Inferior parietal cortex (tissue), 1 donor: ENCODE results near the gene PTGFRN.
A peak's percentile ranks its signal among the peaks of the same experiment; 100 is the strongest.

ENCODE experiments used
- DNase-seq: peaks from one replicate; pipeline ENCODE4 v3.0.0-alpha.2; 2016; ENCODE audit errors: extremely low spot score

Gene PTGFRN

DNA sequence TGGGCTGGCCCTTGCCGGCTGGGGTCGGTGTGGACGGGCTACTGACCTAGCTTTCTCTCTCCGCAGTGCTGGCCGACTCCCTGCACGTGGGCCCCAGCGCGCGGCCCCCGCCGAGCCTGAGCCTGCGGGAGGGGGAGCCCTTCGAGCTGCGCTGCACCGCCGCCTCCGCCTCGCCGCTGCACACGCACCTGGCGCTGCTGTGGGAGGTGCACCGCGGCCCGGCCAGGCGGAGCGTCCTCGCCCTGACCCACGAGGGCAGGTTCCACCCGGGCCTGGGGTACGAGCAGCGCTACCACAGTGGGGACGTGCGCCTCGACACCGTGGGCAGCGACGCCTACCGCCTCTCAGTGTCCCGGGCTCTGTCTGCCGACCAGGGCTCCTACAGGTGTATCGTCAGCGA lies 34.9 kb downstream of the PTGFRN start:
- no peak for DNase-seq

DNA sequence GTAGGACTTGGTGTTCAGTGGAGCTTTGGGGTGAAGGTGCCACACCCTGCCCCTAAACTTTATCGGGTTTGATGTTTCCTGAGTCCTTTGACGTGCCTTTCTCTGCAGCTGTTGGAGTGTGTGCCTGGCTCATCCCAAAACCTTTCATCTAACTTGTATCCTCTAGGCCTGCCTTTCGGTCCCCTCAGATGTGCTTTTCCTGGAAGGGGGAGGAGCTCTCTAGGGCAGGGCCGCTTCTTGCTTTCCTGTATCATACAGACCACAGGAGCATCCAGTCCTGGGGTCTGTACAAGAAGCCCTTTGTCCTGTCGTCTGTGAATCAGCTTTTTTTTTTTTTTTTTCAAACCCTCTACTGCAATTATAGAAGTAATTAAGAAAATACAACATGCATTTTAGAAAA lies 35.7 kb downstream of the PTGFRN start:
- DNase-seq: no peak

DNA sequence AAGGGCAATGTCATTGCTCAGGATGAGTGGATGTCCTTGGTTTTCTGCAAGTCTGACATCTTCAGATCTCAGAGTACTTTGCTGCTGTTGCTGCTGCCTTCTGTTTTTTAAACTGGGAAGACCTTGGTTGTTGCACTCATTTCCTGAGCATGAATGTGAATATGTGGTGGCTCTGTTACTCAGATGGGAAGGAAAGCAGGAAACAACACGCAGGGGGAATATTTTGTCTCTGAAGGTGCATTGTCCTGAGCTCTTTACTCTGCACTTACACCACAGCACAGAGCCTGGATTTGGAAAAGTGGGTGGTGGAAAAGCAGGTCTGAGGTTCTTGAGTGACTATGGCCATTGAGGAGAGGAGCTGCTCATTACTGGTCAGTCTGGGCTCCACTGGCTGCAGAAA lies 36.3 kb downstream of the PTGFRN start:
- DNase-seq: no peak

DNA sequence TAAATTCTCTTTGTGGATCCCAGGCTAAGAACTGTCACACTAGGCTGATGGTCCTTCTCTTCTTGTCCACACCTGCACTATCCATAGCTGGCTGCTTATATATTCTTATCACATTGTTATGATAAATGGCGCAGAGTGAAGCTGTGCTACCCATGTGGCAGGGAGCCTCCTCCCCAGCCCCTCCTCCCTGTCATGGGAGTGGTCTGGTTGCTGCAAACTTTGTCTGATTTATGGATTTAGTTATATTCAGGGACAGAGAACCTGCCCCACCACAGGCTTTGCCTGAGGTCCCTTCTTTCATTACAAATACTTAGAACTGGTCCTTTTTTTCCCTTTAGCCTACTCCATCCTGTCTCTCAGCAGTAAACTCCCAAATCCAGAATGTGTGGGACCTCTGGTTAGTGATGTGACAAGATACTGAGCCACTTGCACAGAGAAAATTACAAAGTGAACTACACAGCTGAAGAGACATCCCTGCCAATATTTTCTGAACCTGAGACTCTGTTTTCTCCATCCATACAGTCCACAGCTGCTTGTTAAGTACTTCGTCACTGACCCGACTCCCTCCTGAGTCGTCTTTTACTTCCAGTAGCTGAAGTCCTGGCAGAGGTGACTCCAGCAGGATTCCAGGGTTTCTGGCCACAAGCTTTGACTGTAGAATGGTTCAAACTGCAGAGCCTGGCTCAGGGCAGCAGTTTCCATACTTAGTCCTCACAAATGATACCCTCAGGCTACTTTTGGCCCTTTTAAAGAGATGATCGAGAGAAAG lies 37.6 kb downstream of the PTGFRN start:
- DNase-seq: no peak

DNA sequence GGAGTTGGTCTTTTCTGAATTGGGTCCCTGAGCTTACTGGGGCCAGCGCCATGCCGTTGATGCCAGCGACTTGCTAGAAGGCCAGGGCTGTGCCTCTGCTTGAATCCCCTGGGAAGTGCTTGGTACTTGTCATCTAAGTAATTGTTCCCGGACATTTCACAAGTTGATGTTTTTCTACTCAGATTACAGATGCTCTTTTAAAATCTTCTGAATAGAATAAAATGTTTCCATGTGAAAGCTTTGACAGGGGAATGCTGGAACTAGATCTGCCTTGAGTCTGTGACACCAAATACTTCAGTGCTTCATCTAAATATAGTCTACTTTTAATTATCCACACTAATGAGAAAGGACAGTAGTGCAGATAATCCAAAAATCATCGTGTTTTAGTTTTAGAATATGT lies 38.3 kb downstream of the PTGFRN start:
- no peak for DNase-seq

DNA sequence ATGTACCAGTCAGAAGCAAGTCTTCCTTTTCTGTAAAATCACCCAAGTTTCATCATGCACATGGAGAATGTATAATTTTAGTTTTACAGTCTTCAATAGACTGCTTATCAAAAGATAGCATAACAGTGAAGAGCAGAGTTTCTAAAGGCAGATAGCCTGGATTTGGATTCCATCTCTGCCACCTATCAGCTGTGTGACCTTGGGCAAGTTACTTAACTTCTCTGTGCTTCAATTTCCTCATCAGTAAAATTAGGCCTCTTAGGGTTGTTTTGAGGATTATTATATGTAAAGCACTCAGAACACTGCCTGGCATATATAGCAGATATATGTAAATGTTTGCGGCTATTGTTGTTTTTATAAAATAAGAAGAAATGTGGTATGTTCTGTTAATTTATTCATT lies 38.9 kb downstream of the PTGFRN start:
- no peak for DNase-seq

DNA sequence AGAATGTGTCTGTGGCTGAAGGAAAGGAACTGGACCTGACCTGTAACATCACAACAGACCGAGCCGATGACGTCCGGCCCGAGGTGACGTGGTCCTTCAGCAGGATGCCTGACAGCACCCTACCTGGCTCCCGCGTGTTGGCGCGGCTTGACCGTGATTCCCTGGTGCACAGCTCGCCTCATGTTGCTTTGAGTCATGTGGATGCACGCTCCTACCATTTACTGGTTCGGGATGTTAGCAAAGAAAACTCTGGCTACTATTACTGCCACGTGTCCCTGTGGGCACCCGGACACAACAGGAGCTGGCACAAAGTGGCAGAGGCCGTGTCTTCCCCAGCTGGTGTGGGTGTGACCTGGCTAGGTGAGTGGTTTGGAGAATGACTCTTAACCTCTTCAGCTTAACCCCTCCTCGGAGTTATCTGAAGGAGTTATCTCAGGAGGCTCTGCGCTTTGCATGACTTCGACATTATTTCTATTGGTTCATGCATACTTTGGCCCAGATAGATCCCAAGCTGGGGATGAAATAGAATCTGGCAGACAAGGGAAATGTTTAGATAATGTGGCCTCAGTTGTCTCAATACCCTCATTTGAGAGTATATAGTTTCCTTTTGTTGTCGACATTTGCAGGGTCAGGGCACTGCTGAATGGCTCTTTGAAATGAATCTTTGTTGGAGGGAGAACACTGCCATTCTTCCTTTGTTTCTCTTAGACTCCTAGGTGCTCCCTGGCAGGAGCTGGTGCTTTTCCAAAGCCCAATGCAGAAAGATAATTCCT lies 39.7 kb downstream of the PTGFRN start:
- peak; percentile 49 for DNase-seq

DNA sequence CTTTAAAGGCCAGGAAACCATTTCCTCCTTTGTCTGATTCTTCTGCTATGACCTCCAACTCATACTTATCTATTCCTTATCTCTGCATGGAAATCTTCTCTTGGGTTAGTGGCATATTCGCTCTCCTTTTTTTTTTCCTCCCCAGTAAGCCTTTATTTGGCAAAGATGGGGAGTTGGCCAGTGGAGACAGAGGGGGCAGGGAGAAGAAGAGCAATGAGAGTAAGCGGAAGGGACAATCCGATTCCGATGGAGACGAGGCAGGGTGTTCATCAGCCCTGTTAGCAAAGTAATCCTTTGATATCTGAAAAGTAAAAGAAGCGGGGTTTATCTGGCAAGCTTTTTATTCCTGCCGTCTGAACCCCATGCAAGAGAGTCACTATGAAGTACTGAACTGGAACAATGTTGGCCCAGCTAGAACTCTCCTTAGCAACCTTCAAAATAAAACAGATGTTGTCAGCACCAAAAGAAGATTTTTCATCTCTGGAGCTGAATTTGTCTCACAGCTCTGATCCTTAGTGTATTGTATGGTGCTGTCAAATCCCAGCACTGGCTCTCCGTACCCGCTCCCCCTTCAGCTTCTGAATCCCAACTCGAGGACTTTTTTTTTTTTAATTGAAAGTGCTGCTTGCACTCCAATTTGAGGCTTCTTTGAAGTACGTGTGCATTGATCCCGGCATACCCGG lies 40.9 kb downstream of the PTGFRN start:
- no peak for DNase-seq

DNA sequence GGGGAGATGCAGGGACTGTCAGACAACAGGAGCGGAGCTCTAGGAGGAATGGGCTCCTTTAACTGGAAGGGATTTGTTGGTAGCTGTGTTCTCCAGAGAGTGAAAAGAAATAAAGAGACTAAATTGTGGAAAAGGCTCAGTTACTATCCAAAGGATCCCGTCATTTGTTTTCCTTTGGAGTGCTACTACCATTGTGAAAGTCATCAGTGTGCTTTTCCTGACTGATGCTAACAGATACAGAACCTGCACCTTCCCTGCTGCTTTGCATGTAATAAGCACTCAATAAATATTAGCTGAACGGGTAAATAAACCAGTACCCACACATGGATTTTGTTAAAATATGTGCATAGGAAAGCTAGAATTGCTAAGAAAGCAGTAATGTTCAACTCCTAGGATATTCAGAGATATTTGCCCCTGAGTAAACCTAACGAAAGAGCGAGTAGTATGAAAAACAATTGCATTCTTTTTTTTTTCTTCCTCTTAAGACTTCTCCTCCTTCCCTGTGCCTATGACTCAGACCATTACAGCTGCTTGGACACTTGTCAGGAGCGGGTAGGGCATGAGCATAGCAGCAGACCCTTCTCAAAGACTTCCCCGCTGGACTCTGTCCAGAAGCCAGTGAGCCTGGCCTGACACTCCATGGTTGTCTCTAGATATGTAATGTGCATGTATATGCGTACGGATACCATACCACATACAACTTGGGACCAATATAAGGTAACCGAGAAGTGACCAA lies 41.7 kb downstream of the PTGFRN start:
- no peak for DNase-seq

DNA sequence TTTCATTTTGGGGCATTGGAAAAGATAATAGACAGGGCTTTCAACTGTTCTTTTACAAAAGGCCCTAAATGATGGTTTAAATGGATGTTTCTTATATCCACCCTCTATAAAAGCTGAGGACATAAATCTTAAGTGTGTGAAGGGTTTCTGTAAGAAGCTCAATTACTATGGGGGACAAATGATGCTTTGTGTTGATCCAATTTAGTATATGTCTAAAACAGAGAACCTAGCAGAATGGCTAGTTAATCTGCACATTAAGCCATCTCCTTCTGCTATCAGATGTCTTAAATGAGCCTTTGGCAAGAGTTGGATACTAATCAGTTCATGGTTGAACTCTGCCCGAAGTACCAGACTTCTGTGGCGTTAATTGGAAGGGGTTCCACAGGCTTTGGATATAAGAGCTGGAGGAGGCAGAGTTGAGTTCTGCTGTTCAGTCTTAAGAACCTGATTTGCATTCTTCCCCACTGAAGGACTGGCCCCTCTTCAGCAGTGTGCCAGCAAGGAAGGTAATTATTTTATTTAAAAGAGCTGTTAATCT lies 43.1 kb downstream of the PTGFRN start:
- DNase-seq: no peak

DNA sequence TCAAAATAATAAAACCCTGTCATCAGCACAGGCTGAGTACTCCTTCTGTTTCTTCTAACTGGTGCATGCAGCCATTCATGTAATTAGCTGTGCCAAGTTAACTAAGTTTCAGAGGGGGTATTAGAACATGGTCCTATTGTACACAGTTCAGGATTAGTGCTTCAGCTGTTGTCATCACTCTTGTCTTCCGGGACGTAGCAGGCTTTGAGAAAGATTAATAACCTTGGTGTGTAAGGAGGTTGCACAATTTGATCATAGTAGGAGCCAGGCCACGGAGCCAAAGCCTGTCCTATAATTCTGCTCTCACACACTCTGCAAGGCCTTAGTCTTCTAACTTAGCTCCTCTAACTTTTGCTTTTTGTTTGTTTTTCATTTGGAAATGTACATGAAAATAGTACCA lies 44.7 kb downstream of the PTGFRN start:
- no peak for DNase-seq

DNA sequence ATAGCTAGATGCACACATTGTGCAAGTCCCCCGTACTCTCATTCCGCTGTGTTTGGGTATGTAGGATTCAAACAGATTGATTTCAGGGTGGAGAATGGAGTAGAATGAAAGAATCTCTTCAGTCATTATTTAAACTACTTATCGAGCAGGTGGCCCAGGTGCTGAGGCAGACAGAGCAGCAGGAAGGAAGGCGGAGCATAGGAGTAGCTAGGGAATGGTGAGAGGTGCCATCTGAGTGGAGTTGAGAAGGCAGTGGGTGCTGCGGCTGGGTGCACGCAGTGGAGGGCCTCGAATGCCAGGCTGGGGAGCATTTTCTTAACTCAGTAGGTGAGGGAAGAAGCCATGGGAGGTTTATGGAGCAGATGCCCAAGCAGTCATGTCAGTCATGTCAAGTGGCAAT lies 46.7 kb downstream of the PTGFRN start:
- DNase-seq: no peak

DNA sequence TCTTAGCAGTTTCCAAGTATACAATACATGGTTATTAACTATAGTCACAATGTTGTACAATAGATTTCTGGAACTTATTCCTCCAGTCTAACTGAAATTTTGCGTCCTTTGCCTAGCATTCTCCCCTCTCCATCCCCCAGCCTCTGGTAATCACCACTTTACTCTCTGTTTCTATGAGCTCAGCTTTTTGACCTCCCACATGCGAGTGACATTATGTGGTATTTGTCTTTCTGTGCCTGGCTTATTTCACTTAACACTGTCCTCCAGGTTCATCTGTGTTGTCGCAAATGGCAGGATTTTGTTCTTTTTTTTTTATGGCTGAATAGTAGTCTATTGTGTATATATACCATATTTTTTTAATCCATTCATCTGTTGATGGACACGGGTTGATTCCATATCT lies 47.9 kb downstream of the PTGFRN start:
- no peak for DNase-seq

DNA sequence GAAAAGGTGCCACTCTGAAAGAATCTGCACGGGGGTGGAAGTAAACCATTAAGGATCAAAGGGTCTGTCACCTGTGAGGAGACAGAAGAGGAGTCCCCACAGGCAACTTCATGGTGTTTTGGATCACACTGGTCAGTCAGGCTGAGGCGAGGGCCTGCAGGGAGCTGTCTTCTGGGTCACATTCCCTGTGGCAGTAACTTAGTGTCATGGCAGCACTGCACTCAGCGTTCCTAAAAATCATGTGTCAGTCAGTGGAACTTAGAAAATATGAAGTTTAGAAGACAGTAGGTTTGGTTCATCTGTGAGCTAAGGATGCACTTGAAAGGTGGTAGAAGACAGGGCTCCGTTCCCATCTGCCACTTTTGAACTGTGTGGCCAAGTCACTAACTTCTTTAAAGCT lies 48.4 kb downstream of the PTGFRN start:
- DNase-seq: no peak

DNA sequence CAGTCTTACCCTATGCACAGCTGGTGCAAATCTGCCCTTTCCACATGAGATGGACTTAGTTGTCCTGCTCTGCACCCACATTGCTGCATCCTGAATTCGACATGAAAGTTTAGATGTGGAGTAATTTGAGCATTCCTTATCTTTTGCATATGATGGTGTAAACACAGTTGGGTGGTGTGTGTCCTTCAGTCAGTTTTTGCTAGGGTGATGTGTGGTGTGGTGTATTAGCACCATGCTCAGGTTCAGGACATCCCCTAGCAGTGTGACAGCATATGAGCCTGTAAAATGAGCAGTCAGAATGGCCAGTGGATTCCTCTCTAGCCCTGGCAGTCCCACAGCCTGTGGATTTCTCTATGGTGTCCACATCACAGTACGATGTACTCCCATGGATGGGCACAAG lies 49.3 kb downstream of the PTGFRN start:
- no peak for DNase-seq

DNA sequence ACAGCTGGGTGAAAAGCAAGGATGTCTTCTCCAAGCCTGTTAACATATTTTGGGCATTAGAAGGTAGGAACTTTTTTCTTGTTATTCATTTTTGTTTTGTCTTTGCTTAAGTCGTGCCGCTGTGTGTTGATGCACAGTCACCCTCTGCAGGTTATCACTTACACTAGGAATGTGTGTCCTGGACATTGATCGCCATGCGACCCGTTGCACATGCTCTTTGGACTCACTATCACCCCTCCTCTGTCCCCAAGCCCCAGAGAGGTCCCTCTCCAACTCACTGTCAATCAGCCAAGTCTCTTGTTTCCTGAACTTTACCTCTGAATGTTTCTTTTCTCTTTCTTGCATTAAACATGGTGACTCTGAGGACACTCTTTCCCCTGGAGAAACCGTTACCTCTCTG lies 51.9 kb downstream of the PTGFRN start:
- no peak for DNase-seq

DNA sequence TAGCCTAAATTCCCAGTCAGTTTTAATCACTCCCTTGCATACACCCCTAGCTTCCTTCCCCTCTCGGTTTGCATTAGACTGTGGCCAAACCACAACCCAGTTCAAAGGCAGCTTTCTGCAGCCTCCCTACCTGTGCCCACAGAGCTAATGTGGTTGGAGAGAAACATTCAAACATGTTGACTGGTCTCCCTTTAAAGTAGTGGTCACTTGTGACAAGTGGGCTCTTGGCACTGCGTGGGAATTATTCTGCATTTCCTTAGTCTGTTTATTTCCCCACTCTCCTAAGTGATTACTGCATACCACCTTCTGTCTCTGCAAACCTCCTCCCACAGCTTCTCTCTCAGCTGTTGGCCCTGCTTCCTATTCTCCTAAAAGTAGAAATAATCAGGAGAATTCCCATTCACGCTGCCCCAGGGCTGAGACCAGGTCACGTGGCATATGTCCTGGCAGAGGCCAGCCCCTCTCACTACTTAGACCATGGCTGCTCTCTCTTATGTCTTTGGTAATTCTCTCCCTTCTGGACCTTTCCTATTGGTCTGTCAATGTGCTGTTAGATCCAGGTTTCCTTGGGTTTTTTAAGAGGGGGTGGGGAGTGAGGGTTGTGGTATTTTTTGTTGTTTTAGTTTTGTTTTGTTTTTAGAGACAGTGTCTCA lies 53.4 kb downstream of the PTGFRN start:
- no peak for DNase-seq

DNA sequence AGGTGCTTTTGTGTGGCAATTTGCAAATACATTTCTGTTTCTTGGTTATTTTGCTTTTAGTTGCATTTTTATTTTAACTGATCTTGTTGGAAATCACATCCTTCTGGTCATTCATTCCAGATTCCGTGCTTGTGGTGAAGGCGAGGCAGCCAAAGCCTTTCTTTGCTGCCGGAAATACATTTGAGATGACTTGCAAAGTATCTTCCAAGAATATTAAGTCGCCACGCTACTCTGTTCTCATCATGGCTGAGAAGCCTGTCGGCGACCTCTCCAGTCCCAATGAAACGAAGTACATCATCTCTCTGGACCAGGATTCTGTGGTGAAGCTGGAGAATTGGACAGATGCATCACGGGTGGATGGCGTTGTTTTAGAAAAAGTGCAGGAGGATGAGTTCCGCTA lies 57.1 kb downstream of the PTGFRN start:
- DNase-seq: no peak

DNA sequence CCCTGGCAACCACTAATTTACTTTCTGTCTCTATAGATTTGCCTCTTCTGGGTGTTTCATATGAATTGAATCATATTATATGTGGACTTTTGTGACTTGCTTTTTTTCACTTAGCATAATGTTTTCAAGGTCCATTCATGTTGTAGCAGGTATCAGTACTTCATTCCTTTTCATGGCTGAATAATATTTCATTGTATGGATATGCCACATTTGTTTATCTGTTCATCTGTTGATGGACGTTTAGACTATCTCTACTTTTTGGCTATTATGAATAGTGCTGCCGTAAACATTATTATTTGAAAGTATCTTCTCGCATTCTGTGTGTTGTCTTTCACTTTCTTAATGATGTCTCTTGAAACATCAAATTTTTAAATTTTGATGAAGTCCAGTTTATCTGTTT lies 59.0 kb downstream of the PTGFRN start:
- no peak for DNase-seq

DNA sequence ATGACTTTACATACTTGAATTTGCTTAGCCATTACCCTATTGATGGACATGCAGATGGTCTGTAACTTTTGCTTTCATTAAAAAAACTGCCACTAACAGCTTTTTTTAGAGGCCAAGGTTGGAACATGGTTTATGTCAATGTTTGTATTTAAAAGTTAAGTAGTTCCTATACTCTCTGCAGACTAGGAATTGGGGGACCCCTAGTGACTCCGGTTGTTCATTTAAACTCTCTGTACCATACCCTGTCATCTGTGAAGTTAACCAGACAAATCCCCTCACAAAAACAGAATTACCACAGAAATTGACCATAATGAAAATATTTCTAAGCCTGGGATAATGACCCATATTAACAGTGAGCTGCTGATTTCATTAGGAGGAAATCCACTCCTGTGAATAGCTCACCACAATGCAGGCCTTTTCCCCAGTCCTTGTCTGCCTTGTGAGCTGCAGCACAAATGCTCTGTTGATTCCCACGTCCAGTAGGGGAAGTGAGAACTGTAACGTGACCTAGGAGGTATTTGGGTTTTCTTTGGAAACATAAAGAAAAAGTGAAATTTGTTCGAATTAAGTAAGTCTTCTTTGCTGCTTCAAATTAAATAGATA lies 61.6 kb downstream of the PTGFRN start:
- no peak for DNase-seq
